Left cardiac atrium (tissue), 4 donors: ENCODE measurements around the gene FURIN. TPM values are rescaled to one million over a fixed set of nuclear protein-coding genes. Genes with fewer than 3 reads are reported as not detected.
"Not testable (repeated sequence)": the region's sequence is repeated elsewhere in the genome, so short reads cannot be mapped to it uniquely, and the experiment has no call there.

Source experiments
- ATAC-seq, 2 donors: fragments of 200-7000 bp; cut with Tn5 transposase; one replicate each; pipeline ENCODE4 v1.9.1; 2020; ENCODE audit warnings: mild to moderate bottlenecking in 2 of 2, moderate library complexity in 2 of 2
- DNase-seq: peaks from one replicate; pipeline ENCODE4 v3.0.0-alpha.2; 2020
- intact Hi-C, 2 donors: fragments of 100-400 bp; cut with DNase I; formaldehyde crosslinking; loops; one replicate each; pipeline versions ENCODE4 v1.14.1 to v1.15.1; 2022 to 2023
- long read RNA-seq: library from polyadenylated mRNA; unstranded; transcript quantifications from one replicate; pipeline ENCODE4 v2.0.0, GENCODE V29; 2021
- total RNA-seq, 2 donors: library from RNA; stranded (reverse); fragmentation: NEBNext Ultra II Directional; extraction: Animal tissue kit (Norgen Biotek cat#: 25700); gene quantifications; one replicate each; pipeline ENCODE4 v1.2.1, GENCODE V29; 2021
- donor health status: DM: no; HTN: yes; CAD: no.
- donor health status: DM: no; HTN: yes; CAD: no; lungs with severe emphysema.
- donor health status: DM: yes; HTN: yes; CAD: no.
- donor health status: Dilated cardiomyopathy.

FURIN gene
- 10 to 100 TPM; 57.7 to 78.6 TPM for total RNA-seq
- long read RNA-seq, partial matches to known transcripts: 34 of 35 reads
- long read RNA-seq, other reads (novel, unspliced or antisense): 1 of 35 reads

GRCh38 chr15:90868261-90868689 lies at the start of gene FURIN:
Gene FURIN (plus strand): TSS chr15:90868588. CDS start chr15:90875741, 7,153 bp downstream.
- DNase-seq: no peak
- no peak for ATAC-seq
- intact Hi-C loops: no loop called here

DNA sequence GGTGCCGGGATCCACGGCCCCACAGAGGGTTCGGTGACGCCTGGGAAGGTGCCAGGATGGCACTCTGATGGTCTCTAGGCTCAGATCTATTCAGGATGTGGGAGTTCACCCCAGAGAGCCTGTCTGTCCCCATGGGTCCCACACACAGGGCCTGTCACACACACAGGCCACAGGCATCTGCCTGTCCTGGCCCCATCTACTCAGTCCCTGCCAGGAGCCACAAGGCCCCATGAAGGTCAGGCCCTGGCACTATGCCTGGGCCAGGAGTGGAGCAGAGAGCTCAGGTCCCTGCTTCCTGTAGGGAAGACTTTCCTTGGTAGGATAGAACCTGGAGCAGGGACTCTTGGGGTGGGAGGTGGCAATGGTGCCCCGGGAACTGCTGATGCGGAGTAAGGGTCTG lies 49.0 kb upstream of the FURIN start:
- ATAC-seq (peak; percentile 70 to 71), DNase-seq (no peak)
- intact Hi-C loops: no loop called here

GRCh38 chr15:90819850-90820249 lies 48.5 kb upstream of the FURIN start:
- peak in 1 of 2 donors; percentile 17 for ATAC-seq
- no peak for DNase-seq
- intact Hi-C loops: no loop called here

- DNase-seq (no peak), ATAC-seq (no peak)
- intact Hi-C loops: no loop called here
Measured at GRCh38 chr15:90820481-90820880, 47.9 kb upstream of the FURIN start.

- DNase-seq (no peak), ATAC-seq (no peak)
- intact Hi-C loops: no loop called here
Measured at GRCh38 chr15:90822204-90822955, 46.0 kb upstream of the FURIN start.

DNA sequence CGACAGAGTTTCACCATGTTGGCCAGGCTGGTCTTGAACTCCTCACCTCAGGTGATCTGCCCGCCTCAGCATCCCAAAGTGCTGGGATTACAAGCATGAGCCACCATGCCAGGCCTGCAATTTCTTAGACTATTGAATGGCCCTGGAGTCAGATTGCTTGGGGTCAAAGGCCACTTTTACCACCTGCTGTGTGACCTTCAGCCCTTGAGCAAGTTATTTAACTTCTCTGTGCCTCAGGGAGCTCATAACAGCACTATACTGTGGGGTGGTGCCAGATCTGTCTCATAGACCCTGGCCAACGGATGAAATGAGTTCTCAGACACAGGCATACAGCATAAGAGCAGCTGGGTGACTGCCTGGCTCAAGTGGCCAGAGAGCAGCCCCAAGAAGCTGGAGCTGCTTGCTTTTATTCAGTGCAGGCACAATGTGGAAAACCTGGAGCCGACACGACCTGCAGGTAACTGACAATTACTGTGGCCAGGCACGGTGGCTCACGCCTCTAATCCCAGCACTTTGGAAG lies 44.9 kb upstream of the FURIN start:
- no peak for DNase-seq
- ATAC-seq: no peak
- intact Hi-C loops: no loop called here

GRCh38 chr15:90825115-90825899 lies 43.1 kb upstream of the FURIN start:
- DNase-seq, intact Hi-C loops, ATAC-seq: not testable (repeated sequence)

DNA sequence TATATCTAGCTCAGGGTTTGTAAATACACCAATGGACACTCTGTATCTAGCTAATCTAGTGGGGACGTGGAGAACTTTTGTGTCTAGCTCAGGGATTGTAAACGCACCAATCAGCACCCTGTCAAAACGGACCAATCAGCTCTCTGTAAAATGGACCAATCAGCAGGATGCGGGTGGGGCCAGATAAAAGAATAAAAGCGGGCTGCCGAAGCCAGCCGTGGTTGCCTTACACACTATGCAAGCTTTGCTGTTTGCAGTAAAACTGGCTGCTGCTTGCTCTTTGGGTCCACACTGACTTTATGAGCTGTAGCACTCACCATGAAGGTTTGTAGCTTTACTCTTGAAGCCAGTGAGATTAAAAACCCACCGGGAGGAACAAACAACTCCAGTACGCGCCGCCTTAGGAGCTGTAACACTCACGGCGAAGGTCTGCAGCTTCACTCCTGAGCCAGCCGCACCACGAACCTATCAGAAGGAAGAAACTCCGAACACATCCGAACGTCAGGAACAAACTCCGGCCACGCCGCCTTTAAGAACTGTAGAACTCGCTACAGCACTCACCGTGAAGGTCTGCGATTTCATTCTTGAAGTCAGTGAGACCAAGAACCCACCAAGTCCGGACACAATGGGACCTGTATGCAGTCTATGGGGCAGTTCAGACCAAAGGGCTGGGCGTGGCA lies 42.0 kb upstream of the FURIN start:
- ATAC-seq, DNase-seq, intact Hi-C loops: not testable (repeated sequence)

- no peak for ATAC-seq
- intact Hi-C loops: no loop called here
Measured at GRCh38 chr15:90826886-90827435, 41.4 kb upstream of the FURIN start.

DNA sequence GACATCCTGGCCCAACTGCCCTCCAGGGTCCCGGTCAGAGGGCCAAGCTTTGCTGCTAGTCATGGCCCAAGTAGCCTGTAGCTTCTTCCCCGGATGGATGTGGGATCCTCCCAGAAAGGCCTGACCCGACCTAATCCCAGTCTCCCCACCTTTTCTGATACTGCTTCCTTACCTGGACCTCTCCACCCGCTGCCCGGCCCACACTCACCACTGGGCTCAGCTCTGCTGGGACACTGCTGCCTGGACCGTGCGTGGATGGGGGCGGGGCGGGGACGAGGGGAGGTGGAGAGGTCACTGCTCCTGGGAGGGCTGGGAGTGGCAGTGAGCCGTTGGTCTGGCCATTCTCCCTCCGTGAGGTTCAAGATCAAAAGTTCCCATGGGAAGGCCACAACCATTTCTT lies 40.3 kb upstream of the FURIN start:
- ATAC-seq (no peak), DNase-seq (no peak)
- intact Hi-C loops: no loop called here

More at GRCh38 chr15:90826886-90827435, 41.4 kb upstream of the FURIN start:
- no peak for DNase-seq

- no peak for ATAC-seq
- intact Hi-C loops: no loop called here
- DNase-seq: no peak
Measured at GRCh38 chr15:90829126-90829525, 39.3 kb upstream of the FURIN start.

DNA sequence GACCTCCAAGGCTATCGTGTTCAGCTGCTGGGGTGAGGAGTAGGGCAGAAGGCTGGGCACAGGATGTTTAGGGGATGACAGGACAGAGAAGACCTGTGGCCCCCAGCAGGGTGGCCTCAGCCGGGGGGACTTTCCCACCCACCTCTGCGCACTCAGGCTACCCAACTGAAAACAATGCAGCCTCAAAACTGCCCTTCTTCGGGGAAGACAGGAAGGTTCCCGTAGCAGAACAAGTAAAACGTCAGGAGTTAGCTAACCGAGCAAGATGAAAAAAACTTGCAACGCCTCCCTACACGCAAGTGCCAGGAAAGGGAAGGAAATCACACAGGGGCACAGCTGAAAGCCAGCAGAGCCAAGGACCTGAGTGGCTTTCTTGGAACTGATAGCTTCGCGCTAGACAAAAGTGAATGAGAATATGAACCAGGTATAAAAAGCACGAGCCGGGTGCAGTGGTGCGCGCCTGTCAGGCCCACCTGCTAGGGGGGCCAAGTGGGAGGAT lies 38.4 kb upstream of the FURIN start:
- DNase-seq (no peak), ATAC-seq (peak; percentile 38 to 49)
- intact Hi-C loops: no loop called here

- DNase-seq (no peak), ATAC-seq (no peak)
- intact Hi-C loops: no loop called here
Measured at GRCh38 chr15:90834626-90835025, 33.8 kb upstream of the FURIN start.

GRCh38 chr15:90836296-90836871 lies 32.0 kb upstream of the FURIN start:
- ATAC-seq (peak in 1 of 2 donors; percentile 48), DNase-seq (no peak)
- intact Hi-C loops: no loop called here

DNA sequence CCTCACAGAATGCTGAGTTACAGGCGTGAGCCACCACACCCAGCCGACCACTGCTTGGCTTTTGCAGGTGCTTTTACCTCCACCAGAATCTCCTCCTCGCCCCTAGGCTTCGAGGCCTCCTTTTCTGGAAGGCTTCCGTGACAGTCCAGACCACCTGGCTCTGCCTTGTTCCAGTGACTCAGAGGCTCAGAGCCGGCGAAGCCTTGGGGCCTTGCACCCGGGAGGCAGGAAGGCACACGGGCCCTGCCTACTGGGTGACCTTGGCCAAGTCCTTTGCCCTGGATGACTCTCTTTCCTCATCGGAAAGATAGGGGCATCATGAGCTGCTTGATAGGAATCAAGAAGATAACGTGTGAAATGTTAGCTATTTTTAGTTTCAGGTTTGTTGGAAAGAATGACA lies 31.3 kb upstream of the FURIN start:
- ATAC-seq (no peak), DNase-seq (no peak)
- intact Hi-C loops: no loop called here

- ATAC-seq (no peak), DNase-seq (no peak)
- intact Hi-C loops: no loop called here
Measured at GRCh38 chr15:90838139-90838538, 30.2 kb upstream of the FURIN start.

DNA sequence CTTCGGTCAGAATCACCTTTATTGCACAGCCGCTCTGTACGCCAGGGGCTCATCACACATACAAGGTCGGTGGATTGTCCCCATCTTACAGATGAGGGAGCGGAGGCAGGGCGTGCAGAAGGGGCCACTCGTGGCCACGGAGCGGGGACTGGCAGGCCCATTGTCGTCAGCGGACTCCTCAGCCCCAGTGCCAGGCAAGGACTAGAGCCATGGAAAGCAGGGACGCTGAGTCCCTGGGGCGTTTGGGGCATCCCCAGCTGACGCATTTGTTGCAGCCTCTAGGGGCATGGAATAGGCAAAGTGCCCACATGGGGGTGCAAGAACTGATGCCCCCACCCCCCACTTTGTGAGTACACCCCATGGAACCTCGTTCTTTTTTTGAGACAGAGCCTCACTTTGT lies 29.8 kb upstream of the FURIN start:
- DNase-seq (no peak), ATAC-seq (no peak)
- intact Hi-C loops: no loop called here

DNA sequence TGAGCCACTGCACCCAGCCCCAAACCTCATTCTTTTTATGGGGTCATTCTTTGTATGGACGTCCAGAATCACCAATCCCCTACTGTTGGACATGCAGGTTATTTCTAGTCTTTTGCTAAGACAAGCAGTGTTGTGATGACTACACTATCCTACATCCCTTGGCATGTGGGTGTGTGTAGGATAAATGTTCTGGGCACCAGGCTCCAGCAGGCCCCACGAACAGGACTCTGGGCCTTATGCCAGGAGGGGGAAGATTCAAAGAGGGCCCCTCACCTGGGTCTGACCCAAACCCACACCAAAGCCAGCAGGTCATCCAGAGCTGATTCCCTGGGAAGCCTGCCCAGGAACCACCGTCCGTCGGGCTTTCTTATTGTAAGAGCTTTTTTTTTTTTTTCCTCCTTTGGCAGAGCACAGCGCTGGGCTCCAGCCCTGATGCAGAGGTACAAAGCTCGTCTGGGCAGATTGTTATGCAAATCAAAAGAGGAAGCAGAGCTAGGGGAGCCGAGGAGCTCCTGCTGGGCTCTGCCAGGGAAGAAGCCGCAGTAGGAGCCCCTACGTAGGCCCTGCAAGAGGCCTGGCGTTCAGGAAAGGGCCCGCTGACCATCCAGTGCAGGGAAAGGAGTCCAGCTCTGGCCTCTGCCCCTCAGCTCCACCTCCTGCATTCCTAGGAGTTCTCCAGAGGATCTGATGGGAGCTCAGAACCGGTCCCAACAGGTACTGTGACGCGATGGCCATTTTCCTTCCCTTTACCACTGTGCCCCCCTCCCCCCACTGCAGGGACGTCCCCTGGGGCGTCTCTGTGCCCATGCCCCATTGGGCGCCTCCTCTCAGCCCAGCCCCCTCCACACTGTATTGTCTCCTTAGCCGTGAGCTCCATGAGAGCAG lies 29.0 kb upstream of the FURIN start:
- intact Hi-C loops: no loop called here
- peak; percentile 40 for DNase-seq
- peak; percentile 51 to 81 for ATAC-seq
